Inflammatory macrophage treated with lipopolysaccharide for 4 hours (primary cell): Measurements from ENCODE around the gene FANCC.

ENCODE experiments used
- DNase-seq: peaks from one replicate; pipeline ENCODE4 v3.0.0-alpha.2; 2020

Gene FANCC, protein sequence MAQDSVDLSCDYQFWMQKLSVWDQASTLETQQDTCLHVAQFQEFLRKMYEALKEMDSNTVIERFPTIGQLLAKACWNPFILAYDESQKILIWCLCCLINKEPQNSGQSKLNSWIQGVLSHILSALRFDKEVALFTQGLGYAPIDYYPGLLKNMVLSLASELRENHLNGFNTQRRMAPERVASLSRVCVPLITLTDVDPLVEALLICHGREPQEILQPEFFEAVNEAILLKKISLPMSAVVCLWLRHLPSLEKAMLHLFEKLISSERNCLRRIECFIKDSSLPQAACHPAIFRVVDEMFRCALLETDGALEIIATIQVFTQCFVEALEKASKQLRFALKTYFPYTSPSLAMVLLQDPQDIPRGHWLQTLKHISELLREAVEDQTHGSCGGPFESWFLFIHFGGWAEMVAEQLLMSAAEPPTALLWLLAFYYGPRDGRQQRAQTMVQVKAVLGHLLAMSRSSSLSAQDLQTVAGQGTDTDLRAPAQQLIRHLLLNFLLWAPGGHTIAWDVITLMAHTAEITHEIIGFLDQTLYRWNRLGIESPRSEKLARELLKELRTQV

DNA sequence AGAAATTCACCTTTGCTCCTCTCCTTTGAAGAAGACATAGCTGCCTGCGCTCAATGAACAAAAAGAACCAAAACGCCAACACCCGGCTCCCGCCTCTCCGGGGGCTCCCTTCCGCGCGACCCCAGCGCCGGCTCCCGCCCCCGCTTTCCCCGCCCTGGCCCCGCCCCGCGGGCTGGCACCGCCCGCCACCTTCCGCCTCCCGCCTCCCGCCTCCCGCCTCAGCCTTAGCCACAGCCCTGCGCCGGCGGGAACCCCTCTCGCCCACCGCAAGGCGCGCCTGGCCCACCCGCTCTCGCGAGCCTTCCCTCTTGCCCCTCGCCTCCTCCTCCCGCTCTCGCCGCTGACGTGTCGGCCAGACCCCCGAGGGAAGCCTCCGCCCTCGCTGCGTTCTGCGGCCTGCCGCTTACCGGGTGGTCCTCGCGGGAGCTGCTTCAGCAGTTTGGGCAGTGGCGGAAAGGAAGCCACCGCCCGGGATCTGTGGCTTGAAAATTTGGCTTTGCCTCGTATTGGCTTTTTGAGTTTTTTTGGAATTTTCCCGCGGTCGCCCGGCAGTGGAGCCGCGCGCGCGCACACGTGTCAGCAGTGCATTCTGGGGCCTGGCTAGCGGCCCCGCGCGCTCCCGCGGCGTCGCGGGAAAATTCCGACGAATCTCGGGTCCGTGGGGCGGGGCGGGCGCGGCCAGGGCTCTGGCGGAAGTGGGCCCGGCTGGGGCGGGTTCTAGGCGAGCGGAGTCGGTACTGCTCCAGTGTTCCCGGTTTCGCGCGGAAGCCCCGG is at the start of gene FANCC:
FANCC (minus strand) TSS at position 591 of the 774 bp plus-strand sequence. CDS start 68,418 bp downstream, outside the sequence.
- peak; percentile 88 for DNase-seq

DNA sequence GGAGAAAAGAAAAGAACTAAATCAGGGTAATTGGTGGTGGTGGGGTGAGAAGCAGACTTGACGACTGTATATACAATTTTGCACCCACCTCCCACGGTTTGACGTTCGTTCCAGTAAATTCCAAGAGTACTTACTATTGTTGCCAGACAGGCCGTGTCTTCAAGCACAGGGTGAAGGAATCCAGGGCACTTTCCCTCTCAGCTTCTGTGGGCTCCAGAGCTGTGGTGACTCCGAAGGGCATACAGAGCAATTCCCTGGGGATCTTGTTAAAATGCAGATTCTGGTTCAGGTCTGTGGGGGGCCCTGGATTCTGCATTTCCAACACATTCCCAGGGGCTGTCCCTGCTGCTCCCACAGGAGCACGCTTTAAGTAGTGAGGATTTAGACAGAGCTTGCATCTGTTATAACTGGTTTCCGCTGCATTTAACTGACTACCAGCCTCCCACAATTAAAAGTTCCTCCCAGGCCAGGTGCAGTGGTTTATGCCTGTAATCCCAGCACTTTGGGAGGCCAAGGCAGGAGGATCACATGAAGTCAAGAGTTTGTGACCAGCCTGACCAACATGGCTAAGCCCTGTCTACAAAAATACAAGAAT is 49.3 kb upstream of the FANCC start:
- no peak for DNase-seq

DNA sequence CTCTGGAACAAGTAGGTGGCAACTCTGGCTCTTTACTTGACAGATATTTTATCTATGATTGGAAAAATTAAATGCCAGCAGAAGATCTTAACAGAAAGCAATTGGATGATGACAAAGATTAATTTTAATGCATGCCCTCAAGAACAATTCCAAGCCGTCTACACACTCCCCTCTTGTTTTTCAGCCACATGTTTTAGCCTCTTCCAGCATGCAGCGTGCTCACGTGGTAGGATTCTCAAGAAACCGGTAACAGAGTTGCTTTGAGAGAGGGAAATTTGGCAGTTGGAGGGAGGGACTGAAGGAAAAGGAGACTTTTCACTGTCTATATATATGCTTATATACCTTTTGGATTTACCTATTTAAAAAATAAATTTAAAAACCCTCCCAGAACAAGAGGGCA is 48.3 kb upstream of the FANCC start:
- DNase-seq = no peak

DNA sequence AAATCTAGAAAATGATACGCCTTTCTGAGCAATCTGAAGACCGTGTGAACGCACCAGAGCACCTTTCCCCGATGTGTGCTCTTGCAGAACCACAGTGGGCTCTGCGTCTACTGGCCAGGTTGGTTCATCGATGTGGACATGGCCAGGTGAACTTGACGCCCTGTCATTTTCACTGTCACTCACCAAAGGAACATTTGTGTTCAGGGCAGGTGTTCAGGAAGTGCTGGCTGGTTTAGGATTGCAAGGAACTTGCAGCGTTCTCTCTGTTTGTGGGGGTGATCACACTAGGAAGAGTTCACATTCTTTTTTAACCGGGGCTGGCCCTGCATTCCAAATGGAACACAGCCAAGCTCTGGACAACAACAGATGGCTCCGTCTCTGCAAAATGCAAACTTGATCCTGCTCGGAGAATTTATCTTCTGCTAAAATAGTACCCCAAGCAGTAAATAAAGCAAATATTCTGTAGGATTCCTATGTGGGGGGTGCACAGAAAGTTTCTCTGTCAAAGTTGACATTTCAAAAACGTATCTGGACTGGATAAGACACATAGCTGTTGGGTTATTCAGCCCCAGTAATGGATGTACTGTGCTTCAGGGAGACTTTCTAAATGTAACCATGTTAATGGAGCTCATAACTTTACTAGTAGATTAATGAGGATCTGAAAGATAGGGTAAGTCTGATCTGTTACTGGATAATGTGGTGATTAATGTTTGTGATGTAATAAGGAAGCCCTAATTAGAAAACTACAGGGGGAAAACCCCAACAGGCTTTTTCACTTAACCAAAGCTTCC is 45.7 kb upstream of the FANCC start:
- DNase-seq = no peak

DNA sequence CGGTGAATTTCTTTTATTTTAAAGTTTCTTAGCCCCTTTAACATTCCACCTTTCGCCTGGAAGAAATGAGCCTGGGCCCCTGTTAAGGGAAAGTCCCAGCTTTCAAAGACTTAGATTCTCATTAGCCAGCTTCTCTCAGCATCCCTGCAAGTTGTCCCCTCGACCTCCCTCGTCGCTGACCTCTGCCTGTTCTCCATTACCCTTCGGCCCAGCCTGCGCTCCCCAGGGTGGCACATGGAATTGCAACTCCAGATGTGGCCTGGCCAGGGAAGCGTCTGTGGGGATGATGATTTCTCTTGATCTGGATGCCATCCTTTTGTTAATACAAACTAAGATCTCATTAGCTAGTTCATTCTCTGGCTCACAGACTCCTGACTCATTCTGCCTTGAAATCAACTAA is 43.4 kb upstream of the FANCC start:
- DNase-seq = no peak

DNA sequence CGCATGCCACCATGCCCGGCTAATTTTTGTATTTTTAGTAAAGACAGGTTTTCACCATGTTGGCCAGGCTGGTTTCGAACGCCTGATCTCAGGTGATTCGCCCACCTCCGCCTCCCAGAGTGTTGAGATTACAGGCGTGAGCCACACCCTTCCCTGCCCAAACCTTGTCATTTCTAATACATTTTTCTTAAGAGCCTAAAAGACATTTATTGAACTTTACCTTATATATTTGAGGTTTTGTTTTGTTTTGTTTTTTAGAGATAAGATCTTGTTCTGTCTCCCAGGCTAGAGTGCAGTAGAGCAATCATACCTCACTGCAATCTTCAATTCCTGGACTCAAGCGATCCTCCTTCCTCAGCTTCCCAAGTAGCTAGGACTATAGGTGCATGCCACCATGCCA is 39.8 kb upstream of the FANCC start:
- DNase-seq = no peak

DNA sequence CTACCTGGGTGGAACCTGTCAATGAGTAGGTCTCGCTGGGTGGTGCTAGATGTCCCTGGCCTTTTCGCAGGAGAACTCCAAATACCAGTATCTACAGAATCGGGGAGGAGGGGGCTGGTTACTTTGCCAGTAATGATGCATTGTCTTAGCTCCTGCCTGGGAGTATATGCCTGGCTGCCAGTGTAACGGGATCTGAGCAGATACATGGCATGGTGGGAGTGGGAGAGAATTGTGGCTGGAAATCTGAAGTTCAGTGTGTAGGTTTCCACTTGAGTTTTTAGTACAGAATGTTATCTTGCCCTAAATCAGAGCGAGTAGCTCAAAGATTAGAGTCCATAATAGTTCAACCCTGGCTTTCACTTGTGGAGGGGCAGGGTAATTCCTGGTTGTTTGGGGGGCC is 38.0 kb upstream of the FANCC start:
- DNase-seq = no peak

DNA sequence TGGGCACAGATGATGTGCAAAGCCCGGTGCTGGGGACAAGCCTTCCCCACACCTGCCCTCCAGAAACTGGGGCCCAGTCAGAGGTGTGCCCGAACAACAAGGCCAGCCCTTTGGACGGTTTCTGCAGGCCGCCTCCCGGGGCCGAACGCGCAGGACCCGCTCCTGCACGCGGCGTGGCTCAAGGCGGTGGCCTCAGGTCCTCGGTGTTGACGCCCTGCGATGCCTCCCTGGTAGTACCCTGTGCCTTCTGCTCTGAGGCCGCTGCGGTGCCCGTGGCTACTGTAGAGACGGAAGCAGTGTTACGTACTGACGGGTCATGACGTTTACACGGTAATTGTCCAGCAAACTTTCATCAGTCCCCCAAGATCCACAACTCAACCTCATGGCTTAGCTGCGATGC is 33.5 kb upstream of the FANCC start:
- no peak for DNase-seq

DNA sequence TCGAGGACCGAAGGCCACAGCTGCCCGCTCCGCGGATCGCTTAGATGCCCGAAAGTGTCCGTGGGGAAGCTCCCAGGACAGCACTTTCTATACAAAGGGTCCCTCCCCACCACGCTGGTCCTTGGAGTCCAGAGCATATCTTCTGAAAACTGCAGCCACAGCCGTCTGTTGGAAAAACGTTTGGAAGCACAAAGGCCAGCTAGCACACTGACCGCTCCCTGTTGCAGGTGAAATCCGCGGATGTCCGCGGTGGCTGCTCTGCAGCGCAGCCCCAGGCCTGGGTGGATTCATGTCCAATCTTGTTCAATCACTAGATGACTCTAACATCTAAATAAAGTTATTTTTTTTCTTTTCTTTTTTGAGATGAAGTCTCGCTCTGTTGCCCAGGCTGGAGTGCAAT is 32.8 kb upstream of the FANCC start:
- DNase-seq = no peak

DNA sequence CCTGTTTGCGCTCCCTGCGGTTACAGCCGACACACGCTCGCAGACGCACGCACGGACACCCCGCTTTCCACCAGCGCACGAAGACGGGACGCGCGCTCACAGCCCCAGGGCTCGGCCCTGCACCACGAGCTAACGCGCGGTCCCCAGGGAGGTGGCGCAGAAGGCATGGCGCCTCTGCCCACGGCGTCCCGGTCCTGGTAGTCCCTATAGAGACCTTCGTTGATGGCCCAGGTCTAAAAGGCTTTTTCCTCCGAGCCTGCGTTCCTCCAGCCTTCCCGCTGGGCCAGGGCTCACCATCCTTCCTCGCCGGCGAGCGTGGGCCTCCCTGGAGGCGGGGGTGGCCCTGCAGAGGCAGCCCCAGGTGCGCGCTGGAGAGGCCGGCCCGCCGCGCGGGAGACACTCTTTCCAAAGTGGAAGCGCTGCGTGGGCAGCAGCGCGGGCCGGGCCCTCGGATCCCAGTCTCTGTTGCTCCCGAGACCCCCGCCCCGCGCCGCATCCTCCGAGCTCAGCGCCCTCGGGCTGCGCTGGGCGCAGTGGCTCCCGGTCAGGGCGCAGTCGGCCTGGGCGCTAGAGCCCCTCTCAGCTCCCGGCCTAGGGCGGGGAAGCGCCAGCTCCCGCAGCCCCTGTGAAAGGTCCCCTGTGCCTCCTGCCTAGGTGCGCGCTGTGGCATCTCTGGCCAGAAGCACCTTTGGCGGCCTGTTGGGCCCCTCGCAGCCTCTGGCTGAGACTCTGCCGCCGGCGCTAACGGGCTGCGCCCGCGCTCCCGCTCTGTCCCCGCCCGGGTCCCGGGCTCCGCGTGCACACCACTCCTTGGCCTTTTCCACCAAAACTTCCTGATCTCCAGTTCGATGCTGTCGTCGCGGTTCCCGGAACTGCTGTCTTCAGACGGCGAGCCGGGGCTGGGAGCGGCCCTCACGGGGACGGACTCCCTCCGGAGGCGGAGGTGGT is 31.9 kb upstream of the FANCC start:
- no peak for DNase-seq

DNA sequence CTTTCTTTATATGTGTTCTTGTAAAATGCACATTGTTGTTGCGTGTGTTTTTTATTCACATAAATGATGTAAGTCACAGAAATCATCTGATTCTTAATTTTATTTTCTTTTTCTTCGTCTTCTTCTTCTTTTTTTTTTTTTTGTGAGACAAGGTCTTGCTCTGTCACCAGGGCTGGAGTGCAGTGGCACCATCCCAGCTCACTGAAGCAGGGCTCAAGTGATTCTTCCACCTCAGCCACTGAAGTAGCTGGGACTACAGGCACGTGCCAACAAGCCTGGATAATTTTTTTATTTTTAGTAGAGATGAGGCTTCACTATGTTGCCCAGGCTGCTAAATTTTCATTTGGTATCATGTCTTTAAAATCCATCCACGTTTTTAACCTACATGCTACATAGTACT is 28.5 kb upstream of the FANCC start:
- no peak for DNase-seq

DNA sequence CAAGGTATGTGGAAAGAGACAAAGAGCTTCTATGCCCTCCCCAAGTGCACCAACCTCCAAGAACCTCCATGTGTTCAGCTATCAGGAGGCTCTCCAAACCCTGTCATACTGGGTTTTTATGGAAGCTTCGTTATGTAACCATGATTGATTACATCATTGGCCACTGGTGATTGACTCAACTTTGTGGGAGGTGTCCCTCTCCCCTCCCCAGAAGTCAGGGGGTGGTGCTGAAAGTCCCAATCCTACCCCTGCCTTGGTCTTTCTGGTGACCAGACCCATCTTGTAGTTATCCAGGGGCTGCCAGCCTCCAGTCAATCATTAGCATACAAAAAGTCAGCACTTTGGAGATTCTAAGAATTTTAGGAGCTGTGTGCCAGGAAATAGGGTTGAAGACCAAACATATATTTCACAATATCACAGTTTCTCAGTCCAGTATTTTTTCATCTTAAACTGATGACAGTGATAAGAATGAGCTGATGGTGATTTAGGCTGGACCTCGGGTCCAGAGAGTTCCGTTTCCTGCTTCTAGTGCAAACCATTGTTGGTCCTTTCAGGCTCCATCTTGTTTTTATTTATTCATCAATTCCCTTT is 27.3 kb upstream of the FANCC start:
- DNase-seq = peak; percentile 38

DNA sequence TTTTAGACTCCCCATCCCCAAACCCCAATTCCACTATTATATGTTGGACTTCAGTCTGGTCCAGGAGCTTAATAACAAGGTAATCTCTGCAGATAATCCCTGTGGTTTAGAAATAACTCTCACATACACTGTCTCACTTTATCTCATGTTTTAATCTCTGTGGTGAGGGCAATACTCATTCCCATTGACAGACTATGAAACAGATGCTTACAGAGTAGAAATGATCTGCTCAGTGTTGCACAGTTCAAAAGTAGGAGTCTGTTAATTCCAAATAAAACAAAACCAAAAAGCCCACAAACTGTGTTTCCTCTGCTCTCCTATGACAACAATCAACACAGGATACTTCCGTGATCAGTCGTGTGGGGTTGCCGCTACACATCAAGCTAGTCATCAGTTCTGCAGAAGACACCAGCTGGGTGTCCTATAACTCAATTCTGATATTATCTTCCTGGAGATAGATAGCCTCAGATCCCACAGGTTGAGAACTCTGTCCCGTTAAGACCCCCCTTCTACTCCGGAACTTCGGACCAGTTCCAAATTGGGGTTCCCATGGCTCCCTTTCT is 26.3 kb upstream of the FANCC start:
- no peak for DNase-seq

DNA sequence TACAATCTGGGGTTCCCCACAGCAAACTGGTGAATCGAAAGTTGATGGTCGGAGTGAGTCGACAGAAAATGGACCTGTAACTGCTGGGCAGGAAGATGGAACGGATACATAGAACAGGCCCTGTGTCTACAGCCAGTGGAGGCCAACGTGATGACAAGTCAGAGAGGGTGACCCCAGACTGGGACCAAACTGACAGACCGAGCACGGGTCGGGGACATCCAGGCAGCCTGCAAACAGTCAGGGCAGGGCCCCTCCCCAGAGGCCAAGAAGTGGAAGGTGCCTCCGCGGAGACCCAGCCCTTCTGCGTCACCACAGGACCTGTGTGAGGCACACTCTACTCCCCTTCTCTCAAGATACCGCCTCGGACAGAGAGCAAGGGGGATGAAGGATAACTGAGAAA is 25.1 kb upstream of the FANCC start:
- DNase-seq = no peak

DNA sequence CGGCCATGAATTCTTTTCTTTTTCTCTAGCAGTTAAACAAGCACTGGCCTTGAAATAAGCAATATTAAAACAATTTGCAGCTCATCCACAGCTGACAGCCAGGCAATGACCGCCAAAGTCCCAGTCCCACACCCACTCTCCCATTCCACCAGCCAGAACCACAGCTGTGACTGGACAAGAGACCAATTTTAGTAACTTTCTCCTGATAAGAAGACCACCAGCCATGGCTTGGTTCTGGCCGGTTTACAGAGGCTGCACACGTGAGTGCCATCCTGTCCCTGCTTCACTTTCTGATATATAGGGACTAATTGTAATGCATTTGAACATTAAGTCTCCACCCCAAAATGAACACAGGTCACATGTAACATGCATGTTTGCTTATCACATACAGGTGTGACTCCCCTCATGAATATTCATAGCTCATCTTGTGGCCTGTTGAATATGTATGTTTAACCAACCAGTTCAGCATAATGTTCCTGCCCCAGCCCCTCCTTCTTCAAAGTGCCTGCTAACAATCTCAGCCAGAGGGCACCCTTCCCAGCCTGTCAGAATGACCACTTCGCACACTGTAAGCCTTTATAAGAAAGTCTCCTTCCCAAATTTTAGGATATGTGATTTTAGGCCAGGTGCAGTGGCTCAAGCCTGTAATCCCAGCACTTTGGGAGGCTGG is 23.9 kb upstream of the FANCC start:
- DNase-seq = no peak

DNA sequence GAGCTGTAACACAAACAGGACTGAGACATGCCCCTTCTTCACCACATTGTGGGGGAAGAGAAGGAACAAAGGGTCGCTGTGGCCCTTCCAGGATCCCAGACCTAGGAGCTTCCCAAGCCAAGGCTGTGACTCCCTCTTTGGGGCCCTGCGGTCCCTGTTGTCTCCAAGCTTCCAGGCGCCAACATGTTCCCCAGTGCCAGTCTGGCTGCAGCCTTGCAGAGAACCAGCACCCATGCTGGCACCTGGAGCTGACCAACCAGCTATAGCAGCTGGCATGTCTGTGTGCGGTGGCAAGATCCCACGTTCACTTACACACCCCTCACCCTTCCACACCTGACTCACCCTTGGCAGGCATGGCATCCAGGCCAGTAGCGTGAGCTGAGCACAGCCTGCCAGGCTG is 20.7 kb upstream of the FANCC start:
- no peak for DNase-seq

DNA sequence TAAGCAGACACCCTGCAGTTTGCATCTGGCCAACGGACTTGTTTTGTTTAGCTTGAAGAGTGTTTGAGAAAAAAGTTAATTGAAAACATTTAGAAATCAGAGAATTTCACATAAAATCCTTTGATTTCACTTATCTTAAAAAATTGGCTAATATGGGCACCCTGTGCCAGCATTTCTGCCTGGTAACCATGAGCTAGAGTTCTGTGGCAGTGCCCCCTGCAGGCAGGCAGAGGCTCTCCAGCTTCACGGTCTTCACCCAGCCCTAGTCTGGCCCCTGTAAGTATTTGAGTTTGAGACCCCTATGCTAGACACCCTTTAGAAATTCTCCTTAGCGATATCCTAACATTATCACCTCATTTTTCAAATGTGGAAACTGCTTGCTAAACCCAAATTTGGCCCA is 18.8 kb upstream of the FANCC start:
- DNase-seq = peak; percentile 18

DNA sequence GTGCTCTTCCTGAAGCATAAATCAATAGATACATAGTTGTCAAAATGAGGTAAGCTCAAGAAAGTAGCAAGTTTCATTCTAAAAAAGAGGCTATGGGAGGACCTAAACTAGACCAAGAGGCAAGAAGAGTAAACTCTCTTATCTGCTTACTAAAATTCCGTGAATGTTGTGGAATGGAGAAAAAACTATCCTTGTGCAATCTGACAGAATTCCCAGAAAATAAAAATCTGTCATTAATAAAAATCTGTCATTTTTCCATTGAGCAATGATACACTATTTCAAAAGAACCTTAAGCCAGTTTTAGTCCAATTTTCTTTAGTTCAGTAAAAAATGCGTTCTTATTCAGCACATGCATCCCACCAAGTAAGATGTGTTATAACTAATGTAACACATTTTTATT is 15.9 kb upstream of the FANCC start:
- DNase-seq = no peak

DNA sequence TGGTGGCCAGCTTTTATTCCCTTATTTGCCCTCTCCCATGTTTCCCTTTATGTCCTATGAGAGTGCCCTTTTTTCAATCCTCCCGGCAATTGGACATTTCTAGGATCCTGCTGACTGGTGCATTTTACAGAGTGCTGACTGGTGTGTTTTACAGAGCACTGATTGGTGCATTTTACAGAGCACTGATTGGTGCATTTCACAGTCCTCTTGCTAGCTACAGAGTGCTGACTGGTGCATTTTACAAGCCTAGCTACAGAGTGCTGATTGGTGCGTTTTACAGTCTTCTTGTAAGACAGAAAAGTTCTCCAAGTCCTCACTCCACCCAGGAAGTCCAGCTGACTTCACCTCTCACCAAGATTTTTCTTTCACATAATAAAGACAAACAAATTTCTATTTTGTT is 15.4 kb upstream of the FANCC start:
- DNase-seq = no peak

DNA sequence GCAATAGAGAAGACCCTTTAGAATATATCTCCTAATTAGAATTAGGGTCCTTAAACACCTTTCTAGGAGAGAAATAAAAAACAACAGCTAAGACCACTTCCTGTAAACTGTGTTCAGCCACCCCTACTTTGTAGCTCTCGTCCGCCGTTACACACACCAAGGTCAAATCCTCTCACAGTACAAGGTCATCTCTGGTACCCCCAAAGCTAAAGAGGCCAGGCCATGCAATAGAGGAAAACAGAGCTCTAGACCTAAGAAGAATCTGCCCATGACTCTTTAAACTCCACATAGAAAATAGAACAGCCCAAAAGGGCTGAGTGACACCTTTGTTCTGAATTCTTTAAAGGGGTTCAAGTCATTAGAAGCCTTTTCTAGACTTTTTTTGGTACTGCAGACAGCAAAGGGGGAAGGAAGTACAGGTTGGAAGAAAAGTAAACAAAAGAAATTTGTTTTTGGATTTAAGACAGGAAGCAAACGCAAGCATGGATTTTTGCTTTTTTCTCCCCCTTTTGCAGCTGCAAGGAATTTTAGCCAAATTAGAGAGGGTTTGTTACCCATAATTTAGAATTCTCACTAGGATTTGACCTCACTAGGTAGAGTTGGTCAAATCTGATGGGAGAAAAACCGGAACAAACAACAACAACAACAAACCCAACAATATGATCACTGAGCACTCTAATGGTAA is 13.4 kb upstream of the FANCC start:
- no peak for DNase-seq
